Measurements from ENCODE around the gene KCNQ1.

The KCNQ1 gene

DNA sequence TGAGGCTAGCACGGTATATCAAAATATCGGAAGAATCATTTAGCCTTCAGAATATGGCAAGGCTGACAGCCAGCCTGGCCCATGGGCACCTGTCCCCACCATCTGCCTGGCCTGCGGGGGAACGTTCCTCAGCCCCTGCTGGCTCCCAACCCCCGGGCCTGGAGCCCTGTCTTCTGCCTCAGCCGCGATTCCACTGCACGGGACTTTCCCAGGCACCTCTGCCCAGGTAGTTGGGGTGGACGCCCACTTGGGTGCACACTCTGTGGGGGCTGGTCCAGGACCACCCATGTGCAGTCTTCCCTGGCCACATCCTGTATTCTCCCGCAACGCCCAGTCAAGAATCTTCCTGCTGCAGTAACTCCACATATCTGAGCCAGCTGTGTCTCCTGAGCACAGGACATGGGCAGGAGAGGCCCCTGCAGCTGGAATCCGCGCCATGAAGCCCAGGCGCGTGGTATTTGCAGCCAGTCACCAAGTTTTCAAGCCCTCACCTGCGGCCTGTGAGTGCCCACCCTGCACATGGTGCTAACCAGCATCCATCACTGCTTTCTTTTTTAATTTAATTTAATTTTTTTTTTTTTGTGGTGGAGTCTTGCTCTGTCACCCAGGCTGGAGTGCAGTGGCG is 77.9 kb downstream of the KCNQ1 start:
- DNase-seq (ENCODE audit: low spot score) = no peak

GRCh38 chr11:2523821-2524391 is 79.1 kb downstream of the KCNQ1 start:
- no peak for DNase-seq (ENCODE audit: low spot score)

GRCh38 chr11:2524446-2525165 is 79.8 kb downstream of the KCNQ1 start:
- DNase-seq (ENCODE audit: low spot score) = no peak

GRCh38 chr11:2525166-2525861 is 80.5 kb downstream of the KCNQ1 start:
- DNase-seq (ENCODE audit: low spot score) = no peak

- DNase-seq (ENCODE audit: low spot score) = no peak
These were observed 81.4 kb downstream of the KCNQ1 start for GRCh38 chr11:2525941-2526807.

DNA sequence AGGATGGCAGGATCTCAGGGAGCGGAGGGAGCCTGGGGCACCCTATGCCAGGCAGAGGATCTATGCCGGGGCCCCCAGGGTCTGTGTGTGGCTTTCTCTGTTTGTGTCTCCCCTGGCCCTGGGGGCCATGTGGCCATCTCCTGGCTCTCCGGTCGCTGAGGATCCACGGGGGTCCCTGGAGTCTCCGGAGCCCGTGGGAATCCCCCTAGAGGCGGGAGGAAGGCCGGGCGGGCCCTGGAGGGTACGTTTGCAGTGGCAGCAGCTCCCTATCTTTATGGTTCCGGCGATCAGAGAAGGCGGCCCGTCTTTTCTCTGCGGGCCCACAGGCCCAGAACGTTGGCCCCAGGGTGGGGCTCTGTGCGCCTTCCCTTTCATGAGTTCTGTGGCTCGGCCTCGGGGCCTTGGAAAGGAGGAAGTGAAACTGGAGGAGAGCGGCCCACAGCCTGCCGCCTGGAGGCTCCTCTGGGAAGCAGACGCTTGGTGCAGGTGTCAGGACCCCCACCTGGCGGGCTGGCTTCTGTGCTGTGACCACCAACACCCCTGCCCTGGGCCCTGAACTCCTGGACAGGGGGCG is 82.1 kb downstream of the KCNQ1 start:
- no peak for DNase-seq (ENCODE audit: low spot score)

DNA sequence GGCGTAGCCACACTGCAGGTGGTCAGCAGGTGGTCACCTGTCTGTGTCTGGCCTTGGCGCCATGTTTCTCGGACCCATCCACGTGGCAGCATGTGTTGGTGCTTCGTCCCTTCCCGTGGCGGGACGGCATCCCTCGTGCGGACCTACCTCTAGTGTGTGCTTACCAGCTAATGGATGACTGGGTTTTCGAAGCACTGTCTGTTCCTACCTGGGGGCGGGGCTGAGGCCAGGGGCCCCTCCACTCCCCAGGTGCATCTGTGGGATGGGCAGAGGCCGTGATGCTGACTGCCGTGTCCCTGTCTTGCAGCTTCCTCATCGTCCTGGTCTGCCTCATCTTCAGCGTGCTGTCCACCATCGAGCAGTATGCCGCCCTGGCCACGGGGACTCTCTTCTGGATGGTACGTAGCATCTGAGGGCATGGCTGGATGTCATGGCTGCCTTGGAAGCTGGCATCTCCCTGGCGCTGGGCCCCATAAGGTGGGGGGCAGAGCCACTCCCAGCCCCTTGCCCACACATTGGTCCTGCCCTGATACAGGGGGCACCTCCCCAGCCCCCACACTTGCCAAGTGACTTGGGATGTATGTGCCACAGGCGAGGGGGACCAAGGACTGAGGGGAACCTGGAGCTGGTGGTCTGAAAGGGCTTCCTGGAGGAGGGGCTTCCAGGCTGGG is 82.9 kb downstream of the KCNQ1 start:
- no peak for DNase-seq (ENCODE audit: low spot score)

GRCh38 chr11:2528301-2529050 is 83.7 kb downstream of the KCNQ1 start:
- no peak for DNase-seq (ENCODE audit: low spot score)

DNA sequence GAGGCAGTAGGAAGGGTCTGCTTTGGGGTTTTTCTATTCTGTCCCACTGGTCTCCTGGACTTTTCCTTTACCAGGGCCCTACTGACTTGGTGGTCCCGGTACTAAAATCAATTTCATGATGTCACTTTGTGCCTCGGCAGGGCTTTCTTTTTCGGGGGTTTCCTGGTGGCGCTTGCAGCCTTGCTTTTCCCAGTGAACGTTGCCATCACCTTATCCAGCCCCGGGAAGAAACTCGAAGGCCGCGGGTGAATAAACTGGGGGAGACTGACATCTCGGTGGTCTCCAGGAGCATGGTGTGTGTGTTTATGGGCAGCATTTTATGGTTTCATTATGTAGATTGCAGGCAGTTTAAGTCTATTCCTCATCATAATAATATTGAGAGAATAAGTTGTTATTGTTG is 84.4 kb downstream of the KCNQ1 start:
- no peak for DNase-seq (ENCODE audit: low spot score)

- no peak for DNase-seq (ENCODE audit: low spot score)
These were observed 84.8 kb downstream of the KCNQ1 start for GRCh38 chr11:2529636-2530035.

- no peak for DNase-seq (ENCODE audit: low spot score)
These were observed 85.5 kb downstream of the KCNQ1 start for GRCh38 chr11:2530131-2530854.

DNA sequence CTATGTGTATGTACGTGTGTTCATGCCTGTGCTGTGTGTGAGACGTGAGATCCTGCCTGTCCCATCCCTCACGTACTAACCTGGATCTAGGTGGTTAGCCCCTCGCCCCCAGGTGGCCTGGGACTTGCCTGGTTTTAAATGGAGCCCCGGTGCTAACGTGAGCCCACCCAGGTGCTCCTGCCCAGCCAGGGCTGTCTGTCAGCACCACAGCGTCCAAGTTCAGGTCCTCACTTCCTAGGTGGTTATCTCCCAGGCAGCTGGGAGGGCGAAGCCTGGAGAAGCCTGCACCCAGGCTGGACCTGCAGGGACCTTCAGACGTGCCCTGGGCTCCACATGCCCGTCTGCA is 86.0 kb downstream of the KCNQ1 start:
- no peak for DNase-seq (ENCODE audit: low spot score)

GRCh38 chr11:2531277-2531986 is 86.6 kb downstream of the KCNQ1 start:
- peak; percentile 49 for DNase-seq (ENCODE audit: low spot score)

DNA sequence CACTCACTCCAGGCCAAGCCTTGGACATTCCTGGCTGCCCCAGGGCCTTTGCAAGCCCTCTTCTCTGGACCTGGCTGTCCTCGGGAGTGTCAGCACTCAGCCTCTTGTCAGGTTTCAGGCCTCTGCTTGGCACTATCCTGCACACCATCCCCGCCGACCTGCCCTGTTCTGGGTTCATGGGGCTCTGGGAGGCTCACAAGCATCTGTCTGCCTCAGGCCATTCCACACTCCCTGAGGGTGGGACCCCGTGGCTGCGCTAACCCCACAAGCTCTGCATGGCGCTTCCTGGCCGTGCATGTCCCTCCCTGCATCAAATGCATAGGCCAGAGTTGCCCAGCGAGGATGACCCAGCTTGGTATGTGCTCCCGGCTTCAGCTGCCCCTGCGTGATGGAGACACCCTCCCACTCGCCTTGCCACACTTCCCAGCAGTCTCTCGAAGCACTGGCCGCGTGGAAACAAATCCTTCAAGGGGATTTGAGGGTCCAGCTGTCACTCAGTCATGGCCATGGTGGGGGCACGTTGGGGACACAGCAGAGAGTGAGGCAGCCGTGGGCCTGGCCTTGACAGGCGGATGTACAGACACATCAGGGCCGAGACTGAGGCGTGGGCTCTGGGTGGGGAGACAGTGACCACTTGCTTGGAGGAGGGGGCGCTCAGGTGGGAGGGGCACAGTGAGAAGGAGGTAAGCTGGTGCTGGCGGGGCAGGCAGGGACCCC is 87.3 kb downstream of the KCNQ1 start:
- no peak for DNase-seq (ENCODE audit: low spot score)

DNA sequence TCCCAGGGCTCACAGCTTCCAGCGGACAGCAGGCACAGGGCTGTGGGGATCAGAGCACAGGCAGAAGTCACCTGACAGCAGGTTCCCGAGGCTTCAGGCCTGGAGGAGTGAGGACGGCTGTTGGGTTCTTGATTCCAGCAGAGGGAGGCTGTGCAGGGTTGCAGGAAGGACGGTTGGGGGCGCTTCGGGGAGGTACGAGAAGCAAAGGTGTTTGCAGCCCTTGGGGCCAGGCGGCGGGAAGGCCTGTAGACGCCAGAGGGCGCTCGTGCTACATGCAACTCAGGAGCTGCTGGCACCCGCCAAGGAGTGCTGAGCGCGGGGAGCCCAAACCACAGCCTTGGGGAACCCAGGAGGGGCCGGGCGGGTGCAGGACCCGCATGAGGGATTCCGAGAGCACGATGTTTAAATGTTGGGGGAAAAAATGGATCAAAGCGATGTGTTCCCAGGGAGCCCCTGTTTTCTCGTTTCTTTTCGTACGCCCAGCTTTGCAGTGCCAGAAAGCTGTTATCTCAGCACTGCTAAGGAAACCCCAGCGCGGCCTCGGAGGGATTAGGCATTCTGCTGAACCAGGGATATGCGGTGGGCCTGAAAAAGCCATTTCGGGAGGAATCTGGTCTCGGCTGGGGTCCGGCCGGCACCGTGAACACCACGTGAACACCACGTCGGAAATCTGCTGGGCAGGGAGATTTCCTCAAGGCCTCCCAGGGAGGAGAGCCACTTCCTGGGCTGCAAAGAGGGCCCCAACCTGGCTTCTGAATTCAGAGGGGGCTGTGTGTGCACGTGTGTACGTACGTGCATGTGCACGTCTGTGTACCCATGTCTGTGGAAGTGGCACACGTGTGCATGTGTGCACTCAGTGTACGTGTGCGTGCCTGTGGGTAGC is 88.1 kb downstream of the KCNQ1 start:
- peak; percentile 94 for DNase-seq (ENCODE audit: low spot score)

- DNase-seq (ENCODE audit: low spot score) = no peak
These were observed 88.9 kb downstream of the KCNQ1 start for GRCh38 chr11:2533587-2534133.
